Caki2 (cell line): ENCODE measurements around the gene CCN6. TPM values are rescaled to one million over a fixed set of nuclear protein-coding genes. Genes with fewer than 3 reads are reported as not detected.
A peak's percentile ranks its signal among the peaks of the same experiment; 100 is the strongest.

Source experiments
- DNase-seq: peaks from one replicate; pipeline ENCODE4 v3.0.0-alpha.2; 2015; ENCODE audit warnings: low read depth
- in situ Hi-C: cut with HindIII; loops from 2 replicates; pipeline ENCODE4 v1.10.0; 2016; ENCODE audit warnings: low sequenced_read_pairs, low pct_unique_long_range_greater_than_20kb, mixed read lengths
- total RNA-seq: library from RNA; depleted of rRNA; stranded (reverse); fragments of >200 nt; shearing (Covaris generic); gene quantifications from 2 replicates; pipeline ENCODE4 v1.2.3, GENCODE V29; 2014; ENCODE audit warnings: low replicate concordance

The CCN6 gene
- total RNA-seq, 1 experiment from 2014 or later = not detected

- in situ Hi-C loops = no loop called here
- DNase-seq = no peak
These were observed 25.8 kb upstream of the CCN6 start for GRCh38 chr6:112027942-112028674.

- DNase-seq = peak; percentile 21
- in situ Hi-C loops = no loop called here
These were observed 24.7 kb upstream of the CCN6 start for GRCh38 chr6:112029045-112029822.

GRCh38 chr6:112030206-112030960, 23.5 kb upstream of the CCN6 start:
- in situ Hi-C loops = no loop called here
- no peak for DNase-seq

GRCh38 chr6:112030961-112031660, 22.8 kb upstream of the CCN6 start:
- in situ Hi-C loops = no loop called here
- no peak for DNase-seq

- DNase-seq = no peak
- in situ Hi-C loops = no loop called here
These were observed 21.9 kb upstream of the CCN6 start for GRCh38 chr6:112031960-112032359.

- DNase-seq = no peak
These were observed 21.2 kb upstream of the CCN6 start for GRCh38 chr6:112032728-112033127.

GRCh38 chr6:112033791-112034615, 19.9 kb upstream of the CCN6 start:
- in situ Hi-C loops = no loop called here
- DNase-seq = no peak

More at GRCh38 chr6:112032728-112033127, 21.2 kb upstream of the CCN6 start:
- in situ Hi-C loops = no loop called here

GRCh38 chr6:112034616-112034995, 19.3 kb upstream of the CCN6 start:
- in situ Hi-C loops = no loop called here
- DNase-seq = no peak

- in situ Hi-C loops = no loop called here
- DNase-seq = no peak
These were observed 17.7 kb upstream of the CCN6 start for GRCh38 chr6:112036088-112036637.

GRCh38 chr6:112037783-112038216, 16.1 kb upstream of the CCN6 start:
- DNase-seq = peak; percentile 65
- in situ Hi-C loops = no loop called here

- in situ Hi-C loops = no loop called here
- no peak for DNase-seq
These were observed 15.6 kb upstream of the CCN6 start for GRCh38 chr6:112038268-112038667.

- in situ Hi-C loops = no loop called here
- no peak for DNase-seq
These were observed 15.0 kb upstream of the CCN6 start for GRCh38 chr6:112038756-112039430.

GRCh38 chr6:112039431-112039770, 14.5 kb upstream of the CCN6 start:
- no peak for DNase-seq
- in situ Hi-C loops = no loop called here

- in situ Hi-C loops = no loop called here
- DNase-seq = no peak
These were observed 12.9 kb upstream of the CCN6 start for GRCh38 chr6:112040956-112041355.

- in situ Hi-C loops = no loop called here
- DNase-seq = no peak
These were observed 12.4 kb upstream of the CCN6 start for GRCh38 chr6:112041535-112041934.

- in situ Hi-C loops = no loop called here
- DNase-seq = peak; percentile 75
These were observed 10.6 kb upstream of the CCN6 start for GRCh38 chr6:112043032-112044007.
